GM18909 (cell line): ENCODE data around the gene SPON1.
"Not testable (repeated sequence)": the region's sequence is repeated elsewhere in the genome, so short reads cannot be mapped to it uniquely, and the experiment has no call there.

ENCODE experiments used
- ATAC-seq: cut with Tn5 transposase; IDR thresholded peaks from one replicate; pipeline ENCODE4 v1.9.1; 2021; ENCODE audit warnings: mild to moderate bottlenecking; ENCODE audit not compliant: unreplicated experiment, poor library complexity

The SPON1 gene

DNA sequence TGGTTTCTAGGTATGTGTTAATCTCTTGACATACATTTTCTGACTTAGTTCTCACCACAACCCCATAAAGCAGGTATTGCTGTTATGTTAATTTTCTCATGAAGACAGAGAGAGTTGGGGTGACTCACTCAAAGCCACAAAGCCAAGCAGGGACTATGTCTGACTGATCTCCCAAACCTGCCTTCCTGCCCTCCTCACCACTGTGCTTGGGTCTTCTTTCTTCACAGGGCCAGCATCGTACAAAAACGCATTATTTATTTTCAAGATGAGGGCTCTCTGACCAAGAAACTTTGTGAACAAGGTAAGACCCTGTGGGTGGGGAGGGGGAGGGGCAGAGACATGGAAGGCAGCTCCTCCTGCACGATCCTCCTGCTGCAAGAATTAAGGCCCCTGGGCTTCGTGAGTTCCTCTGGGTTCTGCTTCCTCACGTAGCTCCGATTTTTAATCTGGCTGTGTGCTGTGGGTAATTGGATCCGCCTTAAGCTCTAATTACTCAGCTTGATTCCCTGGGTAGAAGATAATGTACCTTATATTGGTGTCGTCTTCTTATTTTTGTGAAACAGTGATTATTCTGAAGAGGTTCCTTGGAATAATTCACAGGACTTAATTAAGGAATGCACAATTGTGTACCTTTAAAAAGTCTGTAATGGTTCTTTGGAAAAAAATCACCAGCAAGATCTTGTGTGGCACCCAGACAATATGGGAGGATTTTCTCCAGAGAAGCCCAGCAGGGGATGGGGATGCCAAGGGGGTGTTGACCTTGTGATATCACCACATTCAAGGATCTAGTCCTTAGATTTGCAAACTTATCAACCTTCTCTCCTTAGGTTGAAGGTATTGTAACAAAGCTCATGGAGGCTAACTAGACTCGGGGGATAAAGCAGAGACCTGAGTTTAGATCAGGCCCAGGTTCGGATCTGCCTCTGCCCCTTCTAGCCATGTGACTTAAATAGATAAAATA is 112.9 kb downstream of the SPON1 start:
- ATAC-seq: no peak

DNA sequence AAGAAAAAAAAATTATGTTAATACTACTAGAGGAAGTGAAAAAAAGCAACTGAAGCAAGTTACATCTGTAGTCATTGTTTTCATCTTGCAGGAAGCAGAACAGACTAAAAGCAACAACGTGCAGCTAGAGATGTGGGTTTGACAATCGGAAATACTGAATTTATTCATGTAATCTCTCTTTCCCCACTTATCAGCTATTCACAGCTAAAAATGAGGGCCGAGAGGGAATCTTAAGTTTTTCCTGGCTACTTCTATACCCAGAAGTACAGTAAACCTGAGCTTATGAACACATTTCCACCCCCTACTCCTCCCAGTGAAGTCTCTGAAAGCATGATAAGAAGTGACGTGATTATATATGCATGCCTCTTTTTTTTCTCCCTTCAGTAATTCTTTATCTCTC is 116.5 kb downstream of the SPON1 start:
- no peak for ATAC-seq

DNA sequence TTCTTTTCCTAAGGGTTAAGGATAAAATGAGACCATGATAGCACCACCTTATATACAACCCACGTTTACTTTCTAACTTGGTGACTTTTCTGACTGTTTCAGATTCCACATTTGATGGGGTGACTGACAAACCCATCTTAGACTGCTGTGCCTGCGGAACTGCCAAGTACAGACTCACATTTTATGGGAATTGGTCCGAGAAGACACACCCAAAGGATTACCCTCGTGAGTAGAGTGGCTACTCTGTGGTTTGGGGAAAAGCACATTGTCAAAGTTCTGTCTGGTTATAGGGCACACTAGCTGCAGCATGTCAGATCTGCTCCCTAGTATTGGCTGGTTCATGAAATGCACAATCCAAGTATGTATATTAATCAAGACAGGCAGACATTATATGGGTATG is 117.3 kb downstream of the SPON1 start:
- ATAC-seq: no peak

DNA sequence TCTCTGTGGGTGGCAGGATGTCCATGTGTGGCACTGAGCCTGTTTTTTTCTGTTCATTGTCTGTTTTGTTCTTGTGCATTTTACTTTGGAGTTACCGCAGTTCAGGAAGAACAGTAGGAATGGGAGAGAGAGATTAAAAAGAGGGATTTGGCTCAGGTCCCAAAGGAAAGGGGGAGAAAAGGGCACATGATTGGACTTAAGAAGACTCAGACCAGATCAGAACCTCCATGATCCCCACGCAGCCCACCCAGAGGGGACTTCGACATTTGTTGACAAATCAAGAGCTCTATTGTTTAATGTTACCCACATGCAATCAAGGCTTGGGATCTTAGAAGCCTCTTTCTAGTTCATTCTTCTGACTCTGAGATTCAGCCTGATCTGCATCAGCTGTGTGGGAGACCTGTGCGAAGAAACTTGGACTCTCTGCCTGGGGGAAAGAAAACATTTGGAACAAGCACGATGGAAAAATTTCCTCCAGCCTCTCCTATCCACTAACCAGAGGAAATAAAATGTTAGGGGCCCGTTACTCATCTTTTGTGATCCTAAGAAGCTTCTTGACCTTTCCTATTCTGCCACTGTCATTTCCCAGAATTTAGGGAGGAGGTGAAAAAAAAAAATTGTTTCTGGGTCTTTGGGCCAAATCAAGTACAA is 119.2 kb downstream of the SPON1 start:
- ATAC-seq: no peak

DNA sequence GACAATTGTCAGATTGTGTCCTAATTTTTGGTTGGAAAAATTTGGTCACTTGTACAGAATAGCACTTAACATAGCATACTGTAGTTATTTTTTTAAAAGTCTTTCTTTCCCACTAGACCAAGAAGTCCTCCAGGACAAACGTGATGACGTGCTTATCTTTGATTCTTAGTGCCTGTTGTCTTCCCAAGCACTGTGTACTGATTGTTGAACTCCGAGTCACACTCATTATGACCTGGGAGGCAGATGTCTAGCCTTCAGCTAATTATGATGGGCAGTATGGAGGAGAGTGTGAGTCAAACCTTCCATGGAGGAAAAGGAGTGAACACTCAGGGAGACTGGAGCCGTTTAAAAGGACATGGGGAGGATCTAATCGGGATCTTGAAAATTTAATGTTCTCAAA is 119.8 kb downstream of the SPON1 start:
- no peak for ATAC-seq

DNA sequence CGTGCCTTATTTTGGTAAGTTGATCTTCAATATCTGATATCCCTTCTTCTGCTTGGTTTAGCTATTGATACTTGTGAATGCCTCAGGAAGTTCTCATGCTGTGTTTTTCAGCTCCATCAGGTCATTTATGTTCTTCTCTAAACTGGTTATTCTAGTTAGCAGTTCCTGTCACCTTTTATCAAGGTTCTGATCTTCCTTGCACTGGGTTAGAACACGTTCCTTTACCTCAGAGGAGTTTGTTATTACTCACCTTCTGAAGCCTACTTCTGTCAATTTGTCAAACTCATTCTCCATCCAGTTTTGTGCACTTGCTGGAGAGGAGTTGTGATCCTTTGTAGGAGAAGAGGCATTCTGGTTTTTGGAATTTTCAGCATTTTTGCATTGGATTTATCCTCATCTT is 126.3 kb downstream of the SPON1 start:
- not testable (repeated sequence) for ATAC-seq

DNA sequence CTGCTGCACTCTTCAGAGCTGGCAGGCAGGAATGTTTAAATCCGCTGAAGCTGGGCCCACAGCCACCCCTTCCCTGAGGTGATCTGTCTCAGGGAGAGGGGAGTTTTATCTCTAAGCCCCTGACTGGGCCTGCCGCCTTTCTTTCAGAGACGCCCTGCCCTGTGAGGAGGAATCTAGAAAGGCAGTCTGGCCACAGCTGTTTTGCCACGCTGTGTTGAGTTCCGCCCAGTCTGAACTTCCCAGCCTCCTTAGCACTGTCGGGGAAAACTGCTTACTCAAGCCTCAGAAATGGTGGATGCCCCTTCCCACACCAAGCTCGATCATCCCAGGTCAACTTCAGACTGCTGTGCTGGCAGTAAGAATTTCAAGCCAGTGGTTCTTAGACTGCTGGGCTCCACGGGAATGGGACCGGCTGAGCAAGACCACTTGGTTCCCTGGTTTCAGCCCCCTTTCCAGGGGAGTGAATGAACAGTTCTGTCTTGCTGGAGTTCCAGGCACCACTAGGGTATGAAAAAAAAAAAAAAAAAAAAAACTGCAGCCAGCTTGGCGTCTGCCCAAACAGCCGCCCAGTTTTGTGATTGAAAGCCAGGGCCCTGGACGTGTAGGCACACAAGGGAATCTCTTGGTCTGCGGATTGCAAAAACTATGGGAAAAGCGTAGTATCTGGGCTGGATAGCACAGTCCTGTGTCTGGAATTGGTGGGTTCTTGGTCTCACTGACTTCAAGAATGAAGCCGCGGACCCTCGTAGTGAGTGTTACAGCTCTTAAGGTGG is 127.4 kb downstream of the SPON1 start:
- no peak for ATAC-seq

DNA sequence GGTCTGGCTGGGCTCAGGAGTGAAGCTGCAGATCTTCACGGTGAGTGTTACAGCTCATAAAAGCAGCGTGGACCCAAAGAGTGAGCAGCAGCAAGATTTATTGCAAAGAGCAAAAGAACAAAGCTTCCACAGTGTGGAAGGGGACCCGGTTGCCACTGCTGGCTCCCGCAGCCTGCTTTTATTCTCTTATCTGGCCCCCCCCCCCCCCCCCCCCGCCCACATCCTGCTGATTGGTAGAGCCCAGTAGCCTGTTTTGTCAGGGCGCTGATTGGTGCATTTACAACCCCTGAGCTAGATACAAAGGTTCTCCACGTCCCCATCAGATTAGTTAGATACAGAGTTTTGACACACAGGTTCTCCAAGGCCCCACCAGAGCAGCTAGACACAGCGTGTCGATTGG is 128.1 kb downstream of the SPON1 start:
- ATAC-seq: not testable (repeated sequence)

DNA sequence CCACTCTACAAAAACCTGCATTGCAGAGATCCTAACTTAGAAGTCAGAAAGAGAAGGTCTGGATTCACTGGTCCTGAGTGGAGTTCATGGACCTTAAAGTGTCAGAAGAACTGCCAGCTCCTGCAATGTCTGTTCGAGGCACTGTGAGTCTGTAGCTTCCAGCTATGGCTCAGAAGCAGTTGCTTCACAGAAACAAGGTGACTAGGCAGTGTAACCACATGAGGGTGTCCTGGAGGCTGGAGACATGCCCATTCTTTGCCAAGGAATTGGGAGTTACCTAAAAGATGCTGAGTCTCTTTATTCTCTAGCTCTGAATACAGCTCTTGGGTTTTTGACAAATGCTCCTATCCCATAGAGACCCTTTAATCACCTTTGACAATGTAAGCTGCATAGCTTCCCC is 130.5 kb downstream of the SPON1 start:
- ATAC-seq: no peak

DNA sequence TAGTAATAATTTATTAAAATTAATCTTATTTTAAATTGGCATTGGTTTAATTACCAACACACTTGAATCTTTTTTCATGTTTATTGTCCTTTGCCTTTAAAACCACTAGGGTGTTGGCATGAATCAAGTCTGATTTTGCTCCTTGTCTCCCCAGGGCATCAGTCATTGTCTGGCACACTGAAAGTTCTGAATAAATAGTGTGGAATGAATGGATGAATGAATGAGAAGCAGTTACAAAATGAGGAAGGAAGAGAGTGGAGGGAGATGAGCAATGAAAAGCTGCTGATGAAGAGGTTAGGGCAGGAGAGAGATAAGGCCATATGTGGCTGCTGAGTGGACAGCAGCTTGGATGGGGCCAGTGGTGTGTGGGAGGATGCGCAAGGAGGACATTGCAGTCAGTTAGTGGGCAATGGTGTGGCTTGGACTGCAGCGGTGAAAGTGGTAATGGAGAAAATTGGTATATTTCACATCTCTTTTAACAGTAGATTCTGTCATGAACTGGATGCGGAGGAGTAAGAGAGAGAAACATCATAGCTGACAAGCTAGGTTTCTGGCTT is 132.0 kb downstream of the SPON1 start:
- ATAC-seq: no peak

DNA sequence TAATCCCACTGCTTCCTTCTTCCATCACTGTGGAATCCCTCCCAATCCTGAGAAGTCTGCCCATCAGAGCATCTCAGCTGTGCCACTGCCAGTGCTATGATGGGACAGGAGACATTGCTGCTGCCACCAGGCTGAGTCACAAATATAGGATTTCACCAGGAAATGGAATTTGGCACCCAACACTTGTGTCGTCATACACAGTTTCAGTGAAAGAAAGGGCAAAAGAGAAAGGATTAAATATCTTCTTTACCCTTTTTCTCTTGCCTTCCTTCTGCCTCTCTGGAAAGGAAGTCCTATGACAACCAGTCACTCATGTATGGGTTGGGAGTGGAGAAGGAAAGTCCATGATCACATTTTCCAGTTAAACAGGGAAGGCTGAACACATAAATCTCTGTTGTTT is 133.4 kb downstream of the SPON1 start:
- ATAC-seq: no peak

DNA sequence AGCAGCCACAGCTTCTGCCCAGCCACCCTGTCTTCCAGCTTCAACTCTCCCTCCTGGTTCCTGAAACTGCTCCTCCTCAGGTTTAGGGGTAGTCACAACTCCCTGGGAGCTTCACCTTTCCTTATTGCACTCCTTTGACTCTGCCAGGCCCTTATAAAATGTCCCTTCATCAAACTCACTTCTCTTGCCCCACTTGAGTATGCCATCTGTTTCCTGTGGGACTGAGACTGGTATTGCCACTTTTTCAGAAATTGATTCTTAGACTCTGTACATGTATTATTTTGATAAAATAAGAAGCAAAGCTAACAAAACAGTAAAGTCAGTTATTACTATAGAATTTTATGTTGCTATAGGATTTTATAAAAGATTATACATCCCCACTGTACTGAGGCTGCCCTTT is 134.1 kb downstream of the SPON1 start:
- no peak for ATAC-seq

DNA sequence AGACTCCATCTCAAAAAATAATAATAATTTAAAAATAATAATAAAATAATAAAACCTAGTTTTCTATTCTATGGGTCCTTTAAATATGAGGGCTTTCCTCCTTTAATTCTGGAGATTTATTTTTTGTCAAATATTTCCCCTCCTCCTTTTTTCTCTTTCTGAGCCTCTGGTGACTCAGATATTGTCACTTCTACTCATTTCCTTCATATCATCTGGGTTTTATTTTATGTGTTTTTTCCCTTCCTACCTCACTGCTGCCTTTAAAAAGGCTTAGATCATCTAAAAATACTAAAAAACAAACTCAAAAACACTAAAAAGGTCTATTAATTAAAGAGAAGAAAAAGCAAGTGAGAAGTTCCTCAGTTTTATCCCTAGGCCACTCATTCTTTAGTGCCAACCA is 138.9 kb downstream of the SPON1 start:
- no peak for ATAC-seq

DNA sequence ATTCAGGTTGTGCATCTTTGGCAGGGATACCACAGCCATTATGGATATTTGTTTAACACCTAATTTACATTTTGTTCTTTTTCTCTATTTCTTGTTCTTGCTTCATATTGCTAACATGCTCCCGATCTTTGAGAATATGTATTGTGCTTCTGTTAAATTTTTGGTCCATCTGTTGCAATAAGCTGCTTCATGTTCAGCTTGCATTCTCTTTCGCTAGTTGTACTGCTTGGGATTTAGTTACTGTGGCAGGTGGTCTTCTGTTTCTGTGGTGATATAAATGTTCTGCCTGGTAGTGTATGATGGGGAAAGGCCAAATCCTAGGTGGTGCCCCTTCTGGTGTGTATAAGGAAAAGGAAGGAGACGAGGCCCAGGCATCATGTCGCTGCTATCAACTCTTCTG is 140.2 kb downstream of the SPON1 start:
- ATAC-seq: no peak

DNA sequence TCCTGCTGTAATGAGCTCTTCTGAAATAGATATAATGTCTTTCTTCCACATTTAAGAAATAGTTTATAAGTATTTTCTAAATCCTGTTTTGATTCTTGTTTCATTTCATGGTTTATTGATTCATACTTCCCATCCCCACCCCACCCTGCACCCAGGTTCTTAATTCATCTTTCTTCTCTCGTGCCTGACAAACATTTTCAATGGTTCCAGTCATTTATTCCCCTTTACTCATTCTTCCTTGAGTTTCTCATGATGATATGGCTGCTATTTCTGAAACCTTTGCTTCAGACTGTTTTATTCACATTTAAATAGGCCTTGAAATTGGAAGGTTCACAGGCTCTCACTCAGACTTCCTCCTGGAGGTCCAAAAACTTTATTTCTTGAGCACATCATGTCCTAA is 142.9 kb downstream of the SPON1 start:
- ATAC-seq: no peak

DNA sequence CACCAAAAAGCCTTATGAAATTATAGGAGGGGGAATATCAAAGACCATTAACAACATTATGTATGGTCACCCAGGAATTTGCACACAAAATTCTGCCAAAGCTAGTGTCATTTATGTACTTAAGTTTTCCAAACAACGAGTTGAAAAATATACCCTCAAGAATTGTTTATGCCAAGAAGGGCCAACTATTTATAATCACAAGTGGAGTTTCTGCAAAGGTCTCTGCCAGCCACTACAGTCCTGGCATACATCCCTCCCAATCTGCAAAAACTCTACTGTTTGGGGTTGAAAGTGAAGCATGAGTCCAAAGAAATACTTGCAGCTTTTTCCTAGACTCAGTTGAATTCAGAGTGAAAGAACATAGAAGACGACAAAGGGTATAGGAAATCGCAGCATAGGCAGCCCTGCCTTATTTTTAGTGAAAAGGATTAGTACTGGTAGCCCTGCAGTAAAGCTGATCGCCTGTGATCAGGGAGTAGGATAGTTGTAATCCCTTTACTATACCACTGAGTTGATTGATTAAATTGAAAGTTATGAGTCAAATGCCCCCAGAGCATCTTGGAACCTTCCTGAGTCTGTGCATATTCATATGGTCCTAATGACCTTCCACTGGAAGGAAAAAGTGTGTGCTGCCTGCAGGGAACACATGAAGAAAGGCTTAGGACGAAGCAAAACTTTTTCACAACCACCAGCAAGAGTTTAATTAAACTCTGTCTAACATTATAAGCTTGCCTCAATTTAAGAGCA is 144.0 kb downstream of the SPON1 start:
- ATAC-seq: no peak

DNA sequence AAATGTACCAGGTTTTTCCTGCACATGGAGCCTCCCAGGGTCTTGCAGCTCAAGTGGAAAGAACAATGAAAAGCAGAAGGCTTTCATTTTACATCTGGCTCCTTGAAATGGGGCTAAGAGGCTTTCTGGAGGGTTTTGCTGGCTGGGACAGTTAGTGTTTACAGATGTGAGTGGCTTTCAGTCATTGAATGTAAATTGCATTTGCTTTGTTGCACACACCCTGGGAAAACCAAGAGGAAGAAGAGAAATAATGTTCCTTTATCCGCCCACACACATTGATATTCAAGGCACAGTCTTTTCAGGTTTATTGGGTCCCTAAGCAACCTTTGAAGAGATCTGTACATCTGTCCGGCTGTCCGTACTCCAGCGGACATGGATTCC is 144.5 kb downstream of the SPON1 start:
- ATAC-seq: no peak

DNA sequence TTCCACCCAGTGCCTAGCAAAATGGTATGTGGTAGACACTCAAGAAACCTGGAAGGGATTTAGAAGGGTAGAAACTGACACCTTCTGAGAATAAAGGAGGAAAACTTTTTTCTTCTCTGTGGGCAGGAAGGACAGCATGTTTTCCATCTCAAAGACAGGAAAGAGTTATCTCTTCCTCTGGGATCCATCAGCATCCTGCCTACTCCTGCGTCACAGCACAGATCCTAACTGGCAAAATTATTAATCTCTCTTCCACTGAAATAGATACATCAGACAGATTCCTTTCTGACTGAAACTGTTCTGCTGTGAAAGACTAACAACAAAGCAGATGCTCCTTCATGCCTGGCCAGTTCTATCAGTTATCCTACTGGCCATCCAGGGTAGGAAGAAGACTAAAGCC is 147.2 kb downstream of the SPON1 start:
- no peak for ATAC-seq

DNA sequence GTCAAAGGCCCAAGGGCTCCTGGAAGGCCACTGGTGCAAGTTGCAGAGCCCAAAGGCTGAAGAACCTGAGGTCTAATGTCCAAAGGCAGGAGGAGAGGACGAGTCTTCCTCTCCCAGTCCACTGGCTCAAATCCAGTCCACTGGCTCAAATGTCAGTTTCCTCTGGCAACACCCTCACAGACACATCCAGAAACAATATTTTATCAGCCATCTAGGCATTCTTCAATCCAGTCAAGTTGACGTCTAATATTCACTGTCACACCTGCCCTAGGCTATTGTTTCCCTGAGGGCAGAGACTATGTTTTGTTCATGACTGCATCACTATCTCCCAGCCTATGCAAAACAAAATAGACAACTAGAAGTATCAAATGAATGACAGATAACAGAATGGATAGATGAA is 148.1 kb downstream of the SPON1 start:
- no peak for ATAC-seq

DNA sequence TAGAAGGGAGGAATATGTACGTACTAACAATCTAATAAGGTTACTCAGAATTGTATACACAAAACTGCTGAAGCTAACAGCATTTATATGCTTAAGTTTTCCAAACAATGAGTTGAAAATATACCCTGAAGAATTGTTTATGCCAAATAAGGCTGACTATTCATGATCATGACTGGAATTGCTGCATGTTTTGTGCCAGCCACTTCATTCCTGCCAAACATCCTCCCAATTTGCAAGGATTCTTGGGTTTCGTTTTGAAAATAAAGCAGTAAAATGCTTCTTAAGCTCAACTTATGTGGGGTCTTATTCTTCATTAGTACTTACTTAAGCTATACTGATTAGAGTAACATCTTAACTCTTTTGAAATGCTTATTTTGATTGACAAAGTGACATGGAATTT is 149.0 kb downstream of the SPON1 start:
- no peak for ATAC-seq
